ENCODE measurements around the gene SERINC2.
"Not testable (repeated sequence)": the region's sequence is repeated elsewhere in the genome, so short reads cannot be mapped to it uniquely, and the experiment has no call there.

The SERINC2 gene

GRCh38 chr1:31417148-31417547 is 4.1 kb downstream of the SERINC2 start:
- Mint-ChIP-seq H3K4me3 (no peak overlapping the region), H3K27ac (no peak overlapping the region), H3K9me3 (ENCODE audit: low read depth) (no peaks in the 10 kb centered on the region), H3K4me1 (ENCODE audit: low read depth) (peaks cover 11% of the 10 kb centered on the region), H3K27me3 (peaks cover 27% of the 10 kb centered on the region), H3K36me3 (no peaks in the 10 kb centered on the region)

GRCh38 chr1:31418626-31419323 is 5.8 kb downstream of the SERINC2 start:
- H3K4me1 Mint-ChIP-seq (ENCODE audit: low read depth): peaks cover 4% of the 10 kb centered on the region
- no peak overlapping the region for H3K27ac Mint-ChIP-seq
- H3K4me3 Mint-ChIP-seq: no peak overlapping the region
- H3K9me3 Mint-ChIP-seq (ENCODE audit: low read depth): no peaks in the 10 kb centered on the region
- H3K36me3 Mint-ChIP-seq: no peaks in the 10 kb centered on the region
- H3K27me3 Mint-ChIP-seq: peaks cover 28% of the 10 kb centered on the region

GRCh38 chr1:31420716-31421115 is 7.7 kb downstream of the SERINC2 start:
- no peaks in the 10 kb centered on the region for H3K4me1 Mint-ChIP-seq (ENCODE audit: low read depth)
- no peak overlapping the region for H3K27ac Mint-ChIP-seq
- H3K9me3 Mint-ChIP-seq (ENCODE audit: low read depth): no peaks in the 10 kb centered on the region
- H3K27me3 Mint-ChIP-seq: peaks cover 21% of the 10 kb centered on the region
- H3K4me3 Mint-ChIP-seq: no peak overlapping the region
- H3K36me3 Mint-ChIP-seq: no peaks in the 10 kb centered on the region

GRCh38 chr1:31421371-31422040 is 8.5 kb downstream of the SERINC2 start:
- Mint-ChIP-seq H3K4me3 (no peak overlapping the region), H3K9me3 (ENCODE audit: low read depth) (no peaks in the 10 kb centered on the region), H3K36me3 (no peaks in the 10 kb centered on the region), H3K27ac (no peak overlapping the region), H3K4me1 (ENCODE audit: low read depth) (no peaks in the 10 kb centered on the region), H3K27me3 (peaks cover 19% of the 10 kb centered on the region)

GRCh38 chr1:31422505-31423319 is 9.7 kb downstream of the SERINC2 start:
- H3K27ac Mint-ChIP-seq: no peak overlapping the region
- no peaks in the 10 kb centered on the region for H3K4me1 Mint-ChIP-seq (ENCODE audit: low read depth)
- no peak overlapping the region for H3K4me3 Mint-ChIP-seq
- peaks cover 11% of the 10 kb centered on the region for H3K27me3 Mint-ChIP-seq
- no peaks in the 10 kb centered on the region for H3K36me3 Mint-ChIP-seq
- H3K9me3 Mint-ChIP-seq (ENCODE audit: low read depth): no peaks in the 10 kb centered on the region

- no peak overlapping the region for H3K27ac Mint-ChIP-seq
Observed at GRCh38 chr1:31423418-31423947, 10.5 kb downstream of the SERINC2 start.

GRCh38 chr1:31424568-31424967 is 11.6 kb downstream of the SERINC2 start:
- Mint-ChIP-seq H3K4me1 (ENCODE audit: low read depth) (no peaks in the 10 kb centered on the region), H3K9me3 (ENCODE audit: low read depth) (no peaks in the 10 kb centered on the region), H3K27me3 (peaks cover 11% of the 10 kb centered on the region), H3K4me3 (no peak overlapping the region), H3K27ac (no peak overlapping the region), H3K36me3 (no peaks in the 10 kb centered on the region)

More at GRCh38 chr1:31423418-31423947, 10.5 kb downstream of the SERINC2 start:
- Mint-ChIP-seq H3K9me3 (ENCODE audit: low read depth) (no peaks in the 10 kb centered on the region), H3K4me3 (no peak overlapping the region), H3K36me3 (no peaks in the 10 kb centered on the region), H3K4me1 (ENCODE audit: low read depth) (no peaks in the 10 kb centered on the region), H3K27me3 (peaks cover 11% of the 10 kb centered on the region)

- H3K36me3 Mint-ChIP-seq: no peaks in the 10 kb centered on the region
- no peak overlapping the region for H3K4me3 Mint-ChIP-seq
- H3K27me3 Mint-ChIP-seq: peaks cover 11% of the 10 kb centered on the region
- H3K4me1 Mint-ChIP-seq (ENCODE audit: low read depth): no peaks in the 10 kb centered on the region
- H3K27ac Mint-ChIP-seq: no peak overlapping the region
- no peaks in the 10 kb centered on the region for H3K9me3 Mint-ChIP-seq (ENCODE audit: low read depth)
Observed at GRCh38 chr1:31425301-31426081, 12.5 kb downstream of the SERINC2 start.

- H3K4me3 Mint-ChIP-seq: no peak overlapping the region
- H3K36me3 Mint-ChIP-seq: no peaks in the 10 kb centered on the region
- H3K9me3 Mint-ChIP-seq (ENCODE audit: low read depth): no peaks in the 10 kb centered on the region
- H3K27ac Mint-ChIP-seq: no peak overlapping the region
- no peaks in the 10 kb centered on the region for H3K4me1 Mint-ChIP-seq (ENCODE audit: low read depth)
- H3K27me3 Mint-ChIP-seq: peaks cover 11% of the 10 kb centered on the region
Observed at GRCh38 chr1:31426249-31426922, 13.4 kb downstream of the SERINC2 start.

GRCh38 chr1:31427322-31427721 is 14.3 kb downstream of the SERINC2 start:
- H3K27me3 Mint-ChIP-seq: peaks cover 10% of the 10 kb centered on the region
- no peak overlapping the region for H3K4me3 Mint-ChIP-seq
- no peaks in the 10 kb centered on the region for H3K9me3 Mint-ChIP-seq (ENCODE audit: low read depth)
- H3K36me3 Mint-ChIP-seq: no peaks in the 10 kb centered on the region
- H3K27ac Mint-ChIP-seq: no peak overlapping the region
- no peaks in the 10 kb centered on the region for H3K4me1 Mint-ChIP-seq (ENCODE audit: low read depth)

- Mint-ChIP-seq H3K27ac (no peak overlapping the region), H3K9me3 (ENCODE audit: low read depth) (no peaks in the 10 kb centered on the region), H3K4me3 (no peak overlapping the region), H3K4me1 (ENCODE audit: low read depth) (no peaks in the 10 kb centered on the region), H3K36me3 (no peaks in the 10 kb centered on the region), H3K27me3 (peaks cover 2% of the 10 kb centered on the region)
Observed at GRCh38 chr1:31428436-31429221, 15.6 kb downstream of the SERINC2 start.

GRCh38 chr1:31429583-31429982 is 16.6 kb downstream of the SERINC2 start:
- H3K36me3 Mint-ChIP-seq: no peaks in the 10 kb centered on the region
- no peak overlapping the region for H3K27ac Mint-ChIP-seq
- no peaks in the 10 kb centered on the region for H3K27me3 Mint-ChIP-seq
- no peaks in the 10 kb centered on the region for H3K9me3 Mint-ChIP-seq (ENCODE audit: low read depth)
- no peak overlapping the region for H3K4me3 Mint-ChIP-seq
- no peaks in the 10 kb centered on the region for H3K4me1 Mint-ChIP-seq (ENCODE audit: low read depth)

- H3K27me3 Mint-ChIP-seq; H3K9me3 Mint-ChIP-seq (ENCODE audit: low read depth); H3K4me3 Mint-ChIP-seq; H3K36me3 Mint-ChIP-seq; H3K27ac Mint-ChIP-seq; H3K4me1 Mint-ChIP-seq (ENCODE audit: low read depth): not testable (repeated sequence)
Observed at GRCh38 chr1:31431351-31432257, 18.6 kb downstream of the SERINC2 start.

Measured in activated naive CD8-positive, alpha-beta T cell (primary cell).